ENCODE results near the gene SLC10A7. TPM values are rescaled to one million over a fixed set of nuclear protein-coding genes. Genes with fewer than 3 reads are reported as not detected.

SLC10A7 gene
- total and polyA plus RNA-seq, 2 of the 8 experiments (the other 6 are each of a cell fraction or from before 2014, with no cell fraction given) = 2.5 to 2.9 TPM

- TF ChIP-seq, protein P1, sequence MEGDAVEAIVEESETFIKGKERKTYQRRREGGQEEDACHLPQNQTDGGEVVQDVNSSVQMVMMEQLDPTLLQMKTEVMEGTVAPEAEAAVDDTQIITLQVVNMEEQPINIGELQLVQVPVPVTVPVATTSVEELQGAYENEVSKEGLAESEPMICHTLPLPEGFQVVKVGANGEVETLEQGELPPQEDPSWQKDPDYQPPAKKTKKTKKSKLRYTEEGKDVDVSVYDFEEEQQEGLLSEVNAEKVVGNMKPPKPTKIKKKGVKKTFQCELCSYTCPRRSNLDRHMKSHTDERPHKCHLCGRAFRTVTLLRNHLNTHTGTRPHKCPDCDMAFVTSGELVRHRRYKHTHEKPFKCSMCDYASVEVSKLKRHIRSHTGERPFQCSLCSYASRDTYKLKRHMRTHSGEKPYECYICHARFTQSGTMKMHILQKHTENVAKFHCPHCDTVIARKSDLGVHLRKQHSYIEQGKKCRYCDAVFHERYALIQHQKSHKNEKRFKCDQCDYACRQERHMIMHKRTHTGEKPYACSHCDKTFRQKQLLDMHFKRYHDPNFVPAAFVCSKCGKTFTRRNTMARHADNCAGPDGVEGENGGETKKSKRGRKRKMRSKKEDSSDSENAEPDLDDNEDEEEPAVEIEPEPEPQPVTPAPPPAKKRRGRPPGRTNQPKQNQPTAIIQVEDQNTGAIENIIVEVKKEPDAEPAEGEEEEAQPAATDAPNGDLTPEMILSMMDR (IDR thresholded peaks at IDR 0.05; ENCODE audit: control extremely low read depth in 1 of 3, insufficient read depth in 1 of 3, low read depth in 1 of 3, low read length in 3 of 3) = no peak
- TF ChIP-seq BCL11A (IDR thresholded peaks at IDR 0.05; ENCODE audit: low read depth in 2 of 2, low read length in 2 of 2) = no peak
These were observed 93.4 kb downstream of the SLC10A7 start (continued) for GRCh38 chr4:146428298-146428697.
